SK-N-SH (cell line): ENCODE results near the gene KLF3.

Experiments
- EZH2phosphoT487 ChIP-seq: fragments of 200-600 bp; sonication (generic); IDR thresholded peaks from 2 replicates; pipeline ENCODE4 v1.6.1; 2017; ENCODE audit warnings: low read depth, mixed run types, mild to moderate bottlenecking, antibody characterized with exemption, moderate library complexity, borderline replicate concordance
- FOSL2 ChIP-seq: IDR thresholded peaks from 2 replicates; pipeline ENCODE4 v1.4.0; 2012; ENCODE audit warnings: low read depth, mild to moderate bottlenecking, moderate library complexity, borderline replicate concordance
- FOXJ3 ChIP-seq: sonication (generic); formaldehyde crosslinking; IDR thresholded peaks from 2 replicates; pipeline ENCODE4 v1.5.1; 2020; ENCODE audit warnings: mild to moderate bottlenecking, missing genetic modification reagents
- GATA2 ChIP-seq: sonication (generic); formaldehyde crosslinking; IDR thresholded peaks from 2 replicates; pipeline ENCODE4 v1.5.0; 2020; ENCODE audit warnings: mild to moderate bottlenecking, missing genetic modification reagents
- MXI1 ChIP-seq: IDR thresholded peaks from 2 replicates; pipeline ENCODE4 v1.6.1; 2012; ENCODE audit warnings: mild to moderate bottlenecking, low read depth, low read length, improper control_type of control experiment
- PBX3 ChIP-seq: IDR thresholded peaks from 2 replicates; pipeline ENCODE4; 2012
- POLR2AphosphoS5 ChIP-seq: IDR thresholded peaks from 2 replicates; pipeline ENCODE4 v1.6.1; 2012; ENCODE audit warnings: low read depth, low read length
- RAD21 ChIP-seq: IDR thresholded peaks from 2 replicates; pipeline ENCODE4 v1.6.1; 2012; ENCODE audit warnings: mild to moderate bottlenecking, low read length
- RFX5 ChIP-seq: IDR thresholded peaks from 2 replicates; pipeline ENCODE4 v1.6.1; 2012; ENCODE audit warnings: mild to moderate bottlenecking, improper control_type of control experiment, low read length
- SIN3A ChIP-seq: IDR thresholded peaks from 2 replicates; pipeline ENCODE4 v1.6.1; 2012; ENCODE audit warnings: low read depth, mild to moderate bottlenecking, low read length, moderate library complexity, borderline replicate concordance
- SMC3 ChIP-seq: IDR thresholded peaks from 2 replicates; pipeline ENCODE4 v1.6.1; 2012; ENCODE audit warnings: low read depth, low read length, improper control_type of control experiment
- TF ChIP-seq, protein P1 (sequence below): fragments of 200-600 bp; sonication (generic); IDR thresholded peaks from 2 replicates; pipeline ENCODE4 v1.6.1; 2017; ENCODE audit warnings: antibody characterized with exemption, mild to moderate bottlenecking, moderate library complexity
- TF ChIP-seq, protein P2 (sequence below): IDR thresholded peaks from 2 replicates; pipeline ENCODE4 v1.4.0; 2012; ENCODE audit warnings: low read depth

- no peak for TF ChIP-seq GATA2 (CRISPR knock-in tag)
- TF ChIP-seq EZH2phosphoT487 = no peak
- TF ChIP-seq RFX5 = no peak
- TF ChIP-seq, protein P1, sequence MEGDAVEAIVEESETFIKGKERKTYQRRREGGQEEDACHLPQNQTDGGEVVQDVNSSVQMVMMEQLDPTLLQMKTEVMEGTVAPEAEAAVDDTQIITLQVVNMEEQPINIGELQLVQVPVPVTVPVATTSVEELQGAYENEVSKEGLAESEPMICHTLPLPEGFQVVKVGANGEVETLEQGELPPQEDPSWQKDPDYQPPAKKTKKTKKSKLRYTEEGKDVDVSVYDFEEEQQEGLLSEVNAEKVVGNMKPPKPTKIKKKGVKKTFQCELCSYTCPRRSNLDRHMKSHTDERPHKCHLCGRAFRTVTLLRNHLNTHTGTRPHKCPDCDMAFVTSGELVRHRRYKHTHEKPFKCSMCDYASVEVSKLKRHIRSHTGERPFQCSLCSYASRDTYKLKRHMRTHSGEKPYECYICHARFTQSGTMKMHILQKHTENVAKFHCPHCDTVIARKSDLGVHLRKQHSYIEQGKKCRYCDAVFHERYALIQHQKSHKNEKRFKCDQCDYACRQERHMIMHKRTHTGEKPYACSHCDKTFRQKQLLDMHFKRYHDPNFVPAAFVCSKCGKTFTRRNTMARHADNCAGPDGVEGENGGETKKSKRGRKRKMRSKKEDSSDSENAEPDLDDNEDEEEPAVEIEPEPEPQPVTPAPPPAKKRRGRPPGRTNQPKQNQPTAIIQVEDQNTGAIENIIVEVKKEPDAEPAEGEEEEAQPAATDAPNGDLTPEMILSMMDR = no peak
- no peak for TF ChIP-seq POLR2AphosphoS5
- no peak for TF ChIP-seq RAD21
- TF ChIP-seq, protein P2, sequence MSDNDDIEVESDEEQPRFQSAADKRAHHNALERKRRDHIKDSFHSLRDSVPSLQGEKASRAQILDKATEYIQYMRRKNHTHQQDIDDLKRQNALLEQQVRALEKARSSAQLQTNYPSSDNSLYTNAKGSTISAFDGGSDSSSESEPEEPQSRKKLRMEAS = no peak
- no peak for TF ChIP-seq FOSL2
- no peak for TF ChIP-seq FOXJ3
- TF ChIP-seq PBX3 = no peak
- TF ChIP-seq MXI1 = no peak
- no peak for TF ChIP-seq SMC3
- no peak for TF ChIP-seq SIN3A
Observed at GRCh38 chr4:38618505-38618904, 45.5 kb upstream of the KLF3 start.
